Activated T-cell treated with anti-CD3 and anti-CD28 coated beads for 48 hours (primary cell): Measurements from ENCODE around the gene SEMA4A.
"Not testable (repeated sequence)": the region's sequence is repeated elsewhere in the genome, so short reads cannot be mapped to it uniquely, and the experiment has no call there.

Experiments
- DNase-seq: peaks from one replicate; pipeline ENCODE4 v3.0.0-alpha.2; 2020; ENCODE audit warnings: low read depth

The SEMA4A gene

DNA sequence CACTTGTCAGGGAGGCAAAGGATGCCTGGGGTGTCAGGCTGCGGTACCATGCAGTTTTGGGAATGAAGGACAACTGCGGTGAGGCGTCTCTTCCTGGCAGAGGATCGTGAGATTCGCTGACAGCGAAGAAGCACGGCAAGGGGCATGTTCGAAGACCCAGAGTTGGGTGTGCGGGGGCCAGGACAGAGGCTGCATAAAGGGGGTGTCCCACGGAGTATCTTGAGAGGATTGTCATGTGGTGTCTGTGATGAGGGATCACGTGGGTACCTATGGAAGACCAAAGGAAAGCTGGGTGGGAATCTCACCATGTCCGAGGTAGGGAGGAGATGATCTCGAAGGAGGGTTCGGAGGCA is 40.9 kb downstream of the SEMA4A start:
- DNase-seq: no peak

DNA sequence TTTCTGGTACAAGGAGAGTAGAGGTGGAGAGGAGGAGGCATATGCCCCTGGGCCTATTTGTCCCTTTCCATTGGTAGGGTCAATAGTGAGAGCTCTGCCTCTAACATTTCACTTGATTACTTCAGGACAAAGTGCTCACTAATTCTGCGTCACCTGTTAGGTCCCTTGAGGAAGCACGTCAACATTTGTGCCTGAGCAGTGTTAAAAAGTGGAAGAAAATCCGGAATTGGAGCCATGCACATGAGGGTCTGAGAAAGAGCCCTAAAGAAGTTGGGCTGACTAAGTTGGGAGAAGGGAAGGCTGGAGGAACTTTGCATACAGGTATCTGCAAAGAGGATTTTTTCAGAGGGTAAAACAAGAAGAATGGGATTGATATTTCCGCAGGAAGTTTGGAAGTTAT is 42.5 kb downstream of the SEMA4A start:
- no peak for DNase-seq

GRCh38 chr1:156196445-156196844 is 43.1 kb downstream of the SEMA4A start:
- DNase-seq: no peak

DNA sequence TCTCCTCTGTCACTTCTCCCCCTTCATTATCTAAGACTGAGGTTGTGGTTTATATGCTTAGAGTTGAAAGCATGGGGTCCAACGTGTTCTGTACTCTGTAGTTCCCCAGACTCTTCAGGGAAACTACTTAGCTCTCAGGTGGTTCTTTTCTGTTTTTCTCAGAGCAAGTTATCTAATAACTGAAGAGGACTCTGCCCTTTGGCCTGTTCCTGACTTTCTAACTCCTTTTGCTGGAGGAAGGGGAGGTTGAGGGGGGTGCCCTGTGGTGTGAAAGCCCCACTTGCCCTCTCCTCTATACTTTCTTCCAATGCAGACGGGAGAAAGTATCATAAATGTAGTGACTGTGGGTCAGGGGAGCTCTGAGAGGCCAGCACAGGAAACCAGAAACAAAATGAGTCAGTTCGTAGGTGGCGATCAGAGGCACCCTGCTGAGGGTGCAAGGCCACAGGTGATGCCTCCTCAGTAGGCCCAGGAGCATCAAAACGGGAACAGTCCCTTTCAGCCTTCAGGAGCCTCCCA is 45.5 kb downstream of the SEMA4A start:
- no peak for DNase-seq

DNA sequence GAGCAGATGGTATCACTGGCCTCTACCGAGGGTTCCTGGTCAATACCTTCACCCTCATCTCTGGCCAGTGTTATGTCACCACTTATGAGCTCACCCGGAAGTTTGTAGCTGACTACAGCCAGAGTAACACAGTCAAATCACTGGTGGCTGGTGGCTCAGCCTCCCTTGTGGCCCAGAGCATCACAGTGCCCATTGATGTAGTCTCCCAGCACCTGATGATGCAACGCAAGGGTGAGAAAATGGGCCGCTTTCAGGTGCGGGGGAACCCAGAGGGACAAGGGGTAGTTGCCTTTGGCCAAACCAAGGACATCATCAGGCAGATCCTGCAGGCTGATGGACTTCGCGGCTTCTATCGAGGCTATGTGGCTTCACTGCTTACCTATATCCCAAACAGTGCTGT is 46.7 kb downstream of the SEMA4A start:
- DNase-seq: no peak

- no peak for DNase-seq
Measured at GRCh38 chr1:156203331-156203730, 49.9 kb downstream of the SEMA4A start.

GRCh38 chr1:156204686-156205085 is 51.3 kb downstream of the SEMA4A start:
- no peak for DNase-seq

- DNase-seq: no peak
Measured at GRCh38 chr1:156211243-156211642, 57.9 kb downstream of the SEMA4A start.

- DNase-seq: no peak
Measured at GRCh38 chr1:156212130-156212529, 58.7 kb downstream of the SEMA4A start.

DNA sequence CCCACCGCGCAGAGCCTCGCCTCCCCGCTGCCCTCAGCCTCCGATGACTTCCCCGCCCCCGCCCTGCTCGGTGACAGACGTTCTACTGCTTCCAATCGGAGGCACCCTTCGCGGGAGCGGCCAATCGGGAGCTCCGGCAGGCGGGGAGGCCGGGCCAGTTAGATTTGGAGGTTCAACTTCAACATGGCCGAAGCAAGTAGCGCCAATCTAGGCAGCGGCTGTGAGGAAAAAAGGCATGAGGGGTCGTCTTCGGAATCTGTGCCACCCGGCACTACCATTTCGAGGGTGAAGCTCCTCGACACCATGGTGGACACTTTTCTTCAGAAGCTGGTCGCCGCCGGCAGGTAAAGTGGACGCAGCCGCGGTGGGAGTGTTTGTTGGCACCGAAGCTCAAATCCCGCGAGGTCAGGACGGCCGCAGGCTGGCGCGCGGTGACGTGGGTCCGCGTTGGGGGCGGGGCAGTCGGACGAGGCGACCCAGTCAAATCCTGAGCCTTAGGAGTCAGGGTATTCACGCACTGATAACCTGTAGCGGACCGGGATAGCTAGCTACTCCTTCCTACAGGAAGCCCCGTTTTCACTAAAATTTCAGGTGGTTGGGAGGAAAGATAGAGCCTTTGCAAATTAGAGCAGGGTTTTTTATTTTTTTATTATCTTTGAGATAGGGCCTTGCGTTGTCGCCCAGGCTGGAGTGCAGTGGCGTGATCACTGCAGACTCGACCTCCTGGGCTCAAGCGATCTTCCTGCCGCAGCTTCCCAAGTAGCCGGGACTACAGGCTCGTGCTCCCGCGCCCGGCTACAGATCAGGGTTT is 59.7 kb downstream of the SEMA4A start, which contains the start of gene PMF1:
Gene PMF1, plus strand, starts transcription at position 175 of the 811 bp plus-strand sequence. Its CDS starts 9 bp downstream, at position 184.
- peak; percentile 94 for DNase-seq

- DNase-seq: no peak
Measured at GRCh38 chr1:156213644-156213966, 60.2 kb downstream of the SEMA4A start.

DNA sequence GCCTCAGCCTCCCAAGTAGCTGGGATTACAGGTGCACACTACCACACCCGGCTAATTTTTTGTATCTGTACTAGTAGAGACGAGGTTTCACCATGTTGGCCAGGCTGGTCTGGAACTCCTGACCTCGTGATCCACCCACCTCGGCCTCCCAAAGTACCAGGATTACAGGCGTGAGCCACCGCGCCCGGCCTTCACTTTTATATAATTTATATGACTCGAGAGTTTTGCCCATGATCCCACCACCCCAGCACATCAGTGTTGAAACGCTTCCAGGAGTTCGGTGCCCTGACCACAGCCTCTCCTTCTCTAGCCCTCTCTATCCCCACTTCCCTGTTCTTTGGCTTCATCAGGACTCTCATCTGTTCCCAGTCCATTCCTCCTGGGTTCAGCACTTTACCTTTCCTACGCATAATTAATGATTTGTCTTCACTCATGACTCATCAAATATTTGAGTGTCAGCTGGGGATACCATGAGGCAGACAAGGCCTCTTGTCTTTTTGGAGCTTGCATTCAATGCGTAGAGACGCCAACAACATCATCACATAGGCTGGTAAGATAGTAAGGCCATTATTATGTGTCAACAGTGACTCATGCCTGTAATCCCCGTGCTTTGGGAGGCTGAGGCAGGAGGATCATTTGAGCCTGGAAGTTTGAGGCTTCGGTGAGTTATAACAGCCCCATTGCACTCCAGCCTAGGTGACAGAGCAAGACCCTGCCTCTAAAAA is 60.8 kb downstream of the SEMA4A start:
- no peak for DNase-seq

GRCh38 chr1:156216361-156217086 is 63.1 kb downstream of the SEMA4A start:
- DNase-seq: not testable (repeated sequence)

- DNase-seq: no peak
Measured at GRCh38 chr1:156217871-156218270, 64.5 kb downstream of the SEMA4A start.

DNA sequence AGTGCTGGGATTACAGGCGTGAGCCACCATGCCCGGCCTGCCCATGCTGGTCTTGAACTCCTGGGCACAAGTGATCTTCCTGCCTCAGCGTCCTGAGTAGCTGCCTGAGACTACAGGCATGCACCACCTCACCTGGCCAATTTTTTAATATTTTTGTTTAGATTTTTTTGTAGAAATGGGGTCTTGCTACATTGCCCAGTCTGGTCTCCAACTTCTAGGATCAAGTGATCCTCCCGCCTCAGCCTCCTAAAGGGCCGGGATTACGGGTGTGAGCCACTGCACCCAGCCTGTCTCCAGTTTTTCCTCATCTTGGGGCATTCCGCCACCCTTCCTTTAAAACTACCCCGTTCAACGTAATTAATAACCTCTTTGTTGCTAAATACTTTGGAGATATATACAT is 66.8 kb downstream of the SEMA4A start:
- no peak for DNase-seq

DNA sequence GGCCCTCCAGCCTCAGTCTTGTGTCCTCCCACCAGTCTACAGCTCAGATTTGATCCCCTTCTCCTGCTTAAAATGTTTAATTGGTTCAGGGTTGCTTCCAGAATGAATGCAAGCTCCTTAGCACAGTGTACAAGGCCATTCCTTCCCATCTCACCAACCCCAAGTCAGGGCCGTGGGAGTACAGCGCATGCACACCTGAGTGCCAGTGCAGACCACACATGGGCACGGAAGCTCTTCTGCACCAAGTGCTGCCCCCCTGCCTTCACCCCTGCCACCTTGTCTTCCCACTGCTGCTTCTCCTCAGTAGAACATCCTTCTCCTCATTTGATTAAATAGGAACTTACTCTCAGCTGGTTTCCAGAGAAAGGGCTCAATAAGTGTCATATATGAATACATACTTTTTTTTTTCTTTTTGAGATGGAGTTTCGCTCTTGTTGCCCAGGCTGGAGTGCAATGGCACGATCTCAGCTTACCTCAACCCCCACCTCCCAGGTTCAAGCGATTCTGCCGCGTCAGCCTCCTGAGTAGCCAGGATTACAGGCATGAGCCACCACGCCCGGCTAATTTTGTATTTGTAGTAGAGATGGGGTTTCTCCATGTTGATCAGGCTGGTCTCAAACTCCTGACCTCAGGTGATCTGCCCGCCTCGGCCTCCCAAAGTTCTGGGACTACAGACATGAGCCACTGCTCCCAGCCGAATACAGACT is 68.8 kb downstream of the SEMA4A start:
- DNase-seq: no peak

- DNase-seq: no peak
Measured at GRCh38 chr1:156225677-156226014, 72.3 kb downstream of the SEMA4A start.

- DNase-seq: no peak
Measured at GRCh38 chr1:156226116-156226538, 72.7 kb downstream of the SEMA4A start.

DNA sequence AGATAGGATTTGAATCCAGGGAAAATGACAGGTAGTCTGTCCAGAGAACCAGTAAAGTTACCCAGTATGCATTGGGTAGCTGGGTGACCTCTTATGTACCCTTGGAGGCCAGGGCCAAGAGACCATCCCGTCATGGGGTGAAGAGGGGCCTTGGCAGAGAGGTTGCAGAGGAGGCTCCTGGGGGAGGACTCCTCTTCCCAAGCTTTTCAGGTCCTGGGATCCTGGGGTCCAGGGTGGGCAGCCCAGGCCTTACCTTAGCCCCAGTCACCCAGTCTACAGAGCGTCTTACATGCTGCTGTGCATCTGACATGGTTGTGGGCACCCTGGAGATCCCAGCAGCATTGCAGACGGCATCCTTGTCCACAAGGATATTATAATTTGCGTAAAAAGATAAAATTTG is 73.4 kb downstream of the SEMA4A start:
- no peak for DNase-seq
